Common myeloid progenitor, CD34-positive (primary cell): ENCODE measurements around the gene DPYSL4.

Experiments used
- CTCF ChIA-PET: fragments of 350-600 bp; sonication (Branson Sonifier 250); formaldehyde crosslinking; loops from one replicate; lab custom pipeline; 2021; ENCODE audit warnings: antibody characterized with exemption; lab: Charles Lee
- POLR2A ChIA-PET: fragments of 350-600 bp; sonication (Branson Sonifier 250); formaldehyde crosslinking; loops from one replicate; lab custom pipeline; 2021; ENCODE audit warnings: antibody characterized with exemption; lab: Charles Lee
- DNase-seq, 3 donors: peaks; one replicate each; pipeline versions ENCODE4 v3.0.0 to v3.0.0-alpha.2; 2013
- H3K27ac ChIP-seq, 2 experiments: 1 replicate in 1 of 2; 2 replicates in 1 of 2; pipeline ENCODE4 v1.7.0; 2013; ENCODE audit warnings: inconsistent platforms in 2 of 2, low read length in 2 of 2, mild to moderate bottlenecking in 2 of 2, low read depth in 1 of 2, moderate library complexity in 1 of 2; ENCODE audit not compliant: severe bottlenecking in 2 of 2, insufficient read depth in 1 of 2, poor library complexity in 1 of 2
- H3K27me3 ChIP-seq, 5 experiments: replicated peaks in 2 of 5; 1 replicate in 3 of 5; 2 replicates in 2 of 5; pipeline versions ENCODE4 v1.6.1 to v1.7.0; 2013; ENCODE audit warnings: low read length in 4 of 5, mild to moderate bottlenecking in 2 of 5, moderate library complexity in 2 of 5, inconsistent platforms in 1 of 5; ENCODE audit not compliant: insufficient read depth in 5 of 5, control insufficient read depth in 4 of 5
- H3K36me3 ChIP-seq, 4 experiments: 1 replicate in 2 of 4; 2 replicates in 2 of 4; pipeline versions ENCODE4 v1.6.1 to v1.7.0; 2013; ENCODE audit warnings: low read length in 3 of 4, control low read depth in 1 of 4, mild to moderate bottlenecking in 1 of 4; ENCODE audit not compliant: control insufficient read depth in 4 of 4, insufficient read depth in 4 of 4
- H3K4me1 ChIP-seq, 4 experiments: 1 replicate in 3 of 4; 2 replicates in 1 of 4; pipeline versions ENCODE4 v1.6.1 to v1.7.1; 2013; ENCODE audit warnings: low read length in 3 of 4, mild to moderate bottlenecking in 3 of 4, control low read depth in 1 of 4, inconsistent platforms in 1 of 4, moderate library complexity in 1 of 4; ENCODE audit not compliant: control insufficient read depth in 4 of 4, insufficient read depth in 4 of 4; ENCODE audit errors: control extremely low read depth in 1 of 4
- H3K4me3 ChIP-seq, 7 experiments: 1 replicate in 4 of 7; 2 replicates in 3 of 7; pipeline versions ENCODE4 v1.5.1 to v1.7.0; 2013; ENCODE audit warnings: mild to moderate bottlenecking in 7 of 7, low read length in 6 of 7, moderate library complexity in 6 of 7, inconsistent platforms in 2 of 7, low read depth in 2 of 7, control low read depth in 1 of 7; ENCODE audit not compliant: insufficient read depth in 4 of 7, control insufficient read depth in 1 of 7; ENCODE audit errors: extremely low read depth in 1 of 7
- H3K9me3 ChIP-seq, 5 experiments: 1 replicate in 4 of 5; 2 replicates in 1 of 5; pipeline versions ENCODE4 v1.6.1 to v1.7.1; 2013; ENCODE audit warnings: low read length in 4 of 5, mild to moderate bottlenecking in 2 of 5, inconsistent platforms in 1 of 5, low read depth in 1 of 5, moderate library complexity in 1 of 5; ENCODE audit not compliant: control insufficient read depth in 4 of 5, insufficient read depth in 2 of 5; ENCODE audit errors: control extremely low read depth in 1 of 5
- WGBS: methylation state at CpG from one replicate; pipeline ENCODE4 v1.1.5; 2013; ENCODE audit not compliant: insufficient coverage; 5-methylcytosine and 5-hydroxymethylcytosine counted together

The DPYSL4 gene

GRCh38 chr10:132241086-132241485 is 54.3 kb downstream of the DPYSL4 start:
- POLR2A ChIA-PET: no interaction called here
- CTCF ChIA-PET: no interaction called here
- H3K4me1 ChIP-seq: peaks cover 0 to 11% (median 2%) of the 10 kb centered on the region in 4 experiments
- DNase-seq: no peak
- H3K36me3 ChIP-seq: peaks cover 0 to 3% (median 0%) of the 10 kb centered on the region in 4 experiments
- no peak overlapping the region for H3K27ac ChIP-seq
- 97% methylated on average over 13 of the region's 13 CpGs for WGBS
- H3K4me3 ChIP-seq: no peak overlapping the region
- no peaks in the 10 kb centered on the region for H3K27me3 ChIP-seq
- H3K9me3 ChIP-seq: no peaks in the 10 kb centered on the region

GRCh38 chr10:132241496-132241895 is 54.7 kb downstream of the DPYSL4 start:
- Histone ChIP-seq H3K4me1 (peaks cover 0 to 11% (median 2%) of the 10 kb centered on the region in 4 experiments), H3K27me3 (no peaks in the 10 kb centered on the region), H3K36me3 (peaks cover 0 to 3% (median 0%) of the 10 kb centered on the region in 4 experiments), H3K9me3 (no peaks in the 10 kb centered on the region), H3K4me3 (no peak overlapping the region), H3K27ac (no peak overlapping the region)
- no peak for DNase-seq
- 92% methylated on average over 13 of the region's 15 CpGs for WGBS
- ChIA-PET CTCF (no interaction called here), POLR2A (no interaction called here)

GRCh38 chr10:132242103-132242840 is 55.5 kb downstream of the DPYSL4 start:
- no peak for DNase-seq
- no peaks in the 10 kb centered on the region for H3K27me3 ChIP-seq
- H3K36me3 ChIP-seq: peaks cover 0 to 3% (median 0%) of the 10 kb centered on the region in 4 experiments
- CTCF ChIA-PET: no interaction called here
- H3K9me3 ChIP-seq: no peaks in the 10 kb centered on the region
- no peak overlapping the region for H3K4me3 ChIP-seq
- POLR2A ChIA-PET: no interaction called here
- H3K4me1 ChIP-seq: peaks cover 0 to 11% (median 2%) of the 10 kb centered on the region in 4 experiments
- H3K27ac ChIP-seq: no peak overlapping the region
- 92% methylated on average over 15 of the region's 23 CpGs for WGBS

GRCh38 chr10:132243141-132243540 is 56.4 kb downstream of the DPYSL4 start:
- peaks cover 0 to 3% (median 0%) of the 10 kb centered on the region in 4 experiments for H3K36me3 ChIP-seq
- ChIA-PET POLR2A (no interaction called here), CTCF (interaction anchor here (1.2 kb wide), 1 partner anchor 10 kb away, joined by 3 read pairs; no protein-coding TSS in a partner anchor)
- 96% methylated on average over 12 of the region's 12 CpGs for WGBS
- no peak overlapping the region for H3K27ac ChIP-seq
- DNase-seq: no peak
- H3K9me3 ChIP-seq: no peaks in the 10 kb centered on the region
- H3K4me3 ChIP-seq: no peak overlapping the region
- no peaks in the 10 kb centered on the region for H3K27me3 ChIP-seq
- H3K4me1 ChIP-seq: peaks cover 0 to 4% (median 0%) of the 10 kb centered on the region in 4 experiments

- 98% methylated on average over 10 of the region's 11 CpGs for WGBS
- no peak for DNase-seq
- Histone ChIP-seq H3K9me3 (no peaks in the 10 kb centered on the region), H3K36me3 (peaks cover 0 to 3% (median 0%) of the 10 kb centered on the region in 4 experiments), H3K27ac (no peak overlapping the region), H3K27me3 (no peaks in the 10 kb centered on the region), H3K4me3 (no peak overlapping the region), H3K4me1 (peaks cover 0 to 3% (median 0%) of the 10 kb centered on the region in 4 experiments)
- POLR2A ChIA-PET: no interaction called here
- CTCF ChIA-PET: interaction anchor here (1.2 kb wide), 1 partner anchor 11 kb away, joined by 3 read pairs; no protein-coding TSS in a partner anchor
Observed at GRCh38 chr10:132243626-132244025, 56.9 kb downstream of the DPYSL4 start.

- ChIA-PET CTCF (no interaction called here), POLR2A (no interaction called here)
Observed at GRCh38 chr10:132245056-132245455, 58.3 kb downstream of the DPYSL4 start.

GRCh38 chr10:132246296-132246695 is 59.5 kb downstream of the DPYSL4 start:
- Histone ChIP-seq H3K4me1 (peaks cover 0 to 3% (median 0%) of the 10 kb centered on the region in 4 experiments), H3K36me3 (peaks cover 0 to 3% (median 0%) of the 10 kb centered on the region in 4 experiments), H3K27me3 (no peaks in the 10 kb centered on the region), H3K9me3 (no peaks in the 10 kb centered on the region), H3K27ac (no peak overlapping the region), H3K4me3 (no peak overlapping the region)
- WGBS: 97% methylated on average over 13 of the region's 13 CpGs
- CTCF ChIA-PET: no interaction called here
- POLR2A ChIA-PET: no interaction called here
- no peak for DNase-seq

More at GRCh38 chr10:132245056-132245455, 58.3 kb downstream of the DPYSL4 start:
- Histone ChIP-seq H3K27ac (no peak overlapping the region), H3K4me1 (peaks cover 0 to 3% (median 0%) of the 10 kb centered on the region in 4 experiments), H3K4me3 (no peak overlapping the region), H3K36me3 (peaks cover 0 to 3% (median 0%) of the 10 kb centered on the region in 4 experiments), H3K27me3 (no peaks in the 10 kb centered on the region), H3K9me3 (no peaks in the 10 kb centered on the region)
- no peak for DNase-seq
- 94% methylated on average over 13 of the region's 14 CpGs for WGBS
